Renal cortical epithelial cell (primary cell): ENCODE results near the gene FBH1. TPM values are rescaled to one million over a fixed set of nuclear protein-coding genes. Genes with fewer than 3 reads are reported as not detected.
"Not testable (repeated sequence)": the region's sequence is repeated elsewhere in the genome, so short reads cannot be mapped to it uniquely, and the experiment has no call there.

Experiments
- DNase-seq: peaks from one replicate; pipeline ENCODE4 v3.0.0-alpha.2; 2011; ENCODE audit warnings: low read depth
- total RNA-seq: library from RNA; depleted of rRNA; stranded (reverse); fragments of >200 nt; gene quantifications from 2 replicates; pipeline ENCODE4 v1.2.3, GENCODE V29; 2014

FBH1 gene
- total RNA-seq, 1 donor from 2014 or later: 110 TPM

GRCh38 chr10:5959581-5960069 lies 69.6 kb downstream of the FBH1 start:
- no peak for DNase-seq

- no peak for DNase-seq
Observed at GRCh38 chr10:5960070-5960972, 70.3 kb downstream of the FBH1 start.

GRCh38 chr10:5960973-5961275 lies 70.9 kb downstream of the FBH1 start:
- not testable (repeated sequence) for DNase-seq

- DNase-seq: no peak
Observed at GRCh38 chr10:5961405-5962100, 71.5 kb downstream of the FBH1 start.

- DNase-seq: not testable (repeated sequence)
Observed at GRCh38 chr10:5962358-5962940, 72.4 kb downstream of the FBH1 start.

- DNase-seq: no peak
Observed at GRCh38 chr10:5963071-5963470, 73.0 kb downstream of the FBH1 start.

- DNase-seq: no peak
Observed at GRCh38 chr10:5963591-5963990, 73.5 kb downstream of the FBH1 start.

- no peak for DNase-seq
Observed at GRCh38 chr10:5964736-5965135, 74.7 kb downstream of the FBH1 start.

GRCh38 chr10:5965266-5965665 lies 75.2 kb downstream of the FBH1 start:
- peak; percentile 88 for DNase-seq

- DNase-seq: no peak
Observed at GRCh38 chr10:5968037-5968680, 78.1 kb downstream of the FBH1 start.

GRCh38 chr10:5968681-5969453 lies 78.8 kb downstream of the FBH1 start:
- no peak for DNase-seq

- DNase-seq: no peak
Observed at GRCh38 chr10:5970066-5970465, 80.0 kb downstream of the FBH1 start.

- DNase-seq: no peak
Observed at GRCh38 chr10:5970527-5970926, 80.5 kb downstream of the FBH1 start.

- no peak for DNase-seq
Observed at GRCh38 chr10:5971315-5971832, 81.3 kb downstream of the FBH1 start.

GRCh38 chr10:5971886-5972285 lies 81.8 kb downstream of the FBH1 start:
- DNase-seq: no peak

- no peak for DNase-seq
Observed at GRCh38 chr10:5973069-5973468, 83.0 kb downstream of the FBH1 start.

- DNase-seq: peak; percentile 26
Observed at GRCh38 chr10:5975641-5976473, 85.8 kb downstream of the FBH1 start.

- DNase-seq: no peak
Observed at GRCh38 chr10:5976512-5977470, 86.7 kb downstream of the FBH1 start.
